GM12878 (cell line): ENCODE results near the gene MRPS18A. TPM values are rescaled to one million over a fixed set of nuclear protein-coding genes. Genes with fewer than 3 reads are reported as not detected.
A peak's percentile ranks its signal among the peaks of the same experiment; 100 is the strongest.

Experiments used
- BACH1 ChIP-seq: fragments of 450-650 bp; IDR thresholded peaks from 2 replicates; pipeline ENCODE4 v1.6.1; 2017; ENCODE audit warnings: mild to moderate bottlenecking, borderline replicate concordance
- BHLHE40 ChIP-seq, 2 experiments: fragments of 450-650 bp in 1 of 2; IDR thresholded peaks; 2 replicates each; pipeline ENCODE4 v1.6.1; 2011 to 2017; ENCODE audit warnings: low read depth in 2 of 2, borderline replicate concordance in 1 of 2, improper control_type of control experiment in 1 of 2, low read length in 1 of 2, mild to moderate bottlenecking in 1 of 2
- BMI1 ChIP-seq: fragments of 450-650 bp; IDR thresholded peaks from 2 replicates; pipeline ENCODE4 v1.6.1; 2016; ENCODE audit warnings: mild to moderate bottlenecking, moderate library complexity, borderline replicate concordance
- CREB1 ChIP-seq: IDR thresholded peaks from 2 replicates; pipeline ENCODE4 v1.6.1; 2012; ENCODE audit warnings: low read depth, mild to moderate bottlenecking, inconsistent platforms
- ESRRA ChIP-seq: IDR thresholded peaks from 2 replicates; pipeline ENCODE4 v1.6.1; 2012; ENCODE audit warnings: mild to moderate bottlenecking, low read length, improper control_type of control experiment
- FOS ChIP-seq: IDR thresholded peaks from 3 replicates; pipeline ENCODE4 v1.6.1; 2011; ENCODE audit warnings: borderline replicate concordance; ENCODE audit not compliant: insufficient read length; ENCODE audit errors: extremely low read depth
- NR2C1 ChIP-seq: fragments of 450-650 bp; IDR thresholded peaks from 2 replicates; pipeline ENCODE4 v1.6.1; 2017; ENCODE audit warnings: antibody characterized with exemption, mild to moderate bottlenecking, moderate library complexity
- NR2C2 ChIP-seq: IDR thresholded peaks from 2 replicates; pipeline ENCODE4 v1.6.1; 2011; ENCODE audit warnings: borderline replicate concordance, low read depth; ENCODE audit not compliant: control insufficient read depth, insufficient read length
- POLR2A ChIP-seq: IDR thresholded peaks from 2 replicates; pipeline ENCODE4 v1.6.1; 2011; ENCODE audit warnings: low read depth, mild to moderate bottlenecking, low read length
- RCOR1 ChIP-seq: conservative IDR thresholded peaks from 2 replicates; pipeline ENCODE4 v1.6.1; 2012; ENCODE audit warnings: low read depth, low read length, improper control_type of control experiment
- SPI1 ChIP-seq: IDR thresholded peaks from 2 replicates; pipeline ENCODE4 v1.6.1; 2011; ENCODE audit warnings: low read depth, mild to moderate bottlenecking, low read length, moderate library complexity, borderline replicate concordance; ENCODE audit not compliant: insufficient read depth
- SREBF2 ChIP-seq: IDR thresholded peaks from 2 replicates; pipeline ENCODE4 v1.6.1; 2012; ENCODE audit warnings: mild to moderate bottlenecking, low read length
- STAT1 ChIP-seq: fragments of 450-650 bp; conservative IDR thresholded peaks from 2 replicates; pipeline ENCODE4 v1.6.1; 2014; ENCODE audit warnings: antibody characterized with exemption, mild to moderate bottlenecking
- TBL1XR1 ChIP-seq: IDR thresholded peaks from 2 replicates; pipeline ENCODE4 v1.6.1; 2012; ENCODE audit warnings: low read depth, low read length, improper control_type of control experiment
- YBX1 ChIP-seq: fragments of 450-650 bp; IDR thresholded peaks from 2 replicates; pipeline ENCODE4 v1.6.1; 2016; ENCODE audit warnings: antibody characterized with exemption
- ZZZ3 ChIP-seq: IDR thresholded peaks from 2 replicates; pipeline ENCODE4 v1.6.1; 2011; ENCODE audit warnings: low read depth; ENCODE audit not compliant: control insufficient read depth, insufficient read length
- polyA plus RNA-seq, 11 experiments: library from polyadenylated mRNA; depleted of rRNA in 4 of 11; unstranded in 6 of 11; stranded (reverse) in 5 of 11; fragments of >200 nt; fragmentation: Nextera tagmentation in 4 of 11; fragmentation: Illumina TruSeq in 1 of 11; extraction: Ambion mirVana in 4 of 11; extraction: Trizol in 1 of 11; gene quantifications; 1 replicate in 1 of 11; 2 replicates in 10 of 11; pipeline versions ENCODE4 v1.2.1 to v1.2.3, GENCODE V29; 2011 to 2016; ENCODE audit warnings: inconsistent platforms in 2 of 11, missing spikeins in 2 of 11, low read depth in 1 of 11
- total RNA-seq, 4 experiments: library from RNA; depleted of rRNA in 3 of 4; stranded (reverse); fragments of >200 nt in 3 of 4; fragmentation: Illumina TruSeq in 1 of 4; extraction: Trizol in 1 of 4; gene quantifications; 2 replicates each; pipeline versions ENCODE4 v1.2.1 to v1.2.3, GENCODE V29; 2013 to 2021
- TF ChIP-seq, protein P1 (sequence below): fragments of 450-650 bp; formaldehyde crosslinking; IDR thresholded peaks from 2 replicates; pipeline ENCODE4 v1.5.0; 2022; ENCODE audit warnings: mild to moderate bottlenecking, missing genetic modification characterization
- TF ChIP-seq, protein P2 (sequence below): fragments of 450-650 bp; conservative IDR thresholded peaks from 2 replicates; pipeline ENCODE4 v1.6.1; 2017; ENCODE audit warnings: mild to moderate bottlenecking, moderate library complexity
- TF ChIP-seq, protein P3 (sequence below): IDR thresholded peaks from 2 replicates; pipeline ENCODE4 v1.6.1; 2011; ENCODE audit warnings: mild to moderate bottlenecking, low read depth, low read length, moderate library complexity; ENCODE audit not compliant: insufficient replicate concordance
- TF ChIP-seq, protein P4 (sequence below): fragments of 450-650 bp; IDR thresholded peaks from 2 replicates; pipeline ENCODE4 v1.6.1; 2014; ENCODE audit warnings: mild to moderate bottlenecking

MRPS18A gene
- total and polyA plus RNA-seq, 10 of the 15 experiments (the other 5 are each of a cell fraction or from before 2014, with no cell fraction given): 66.3 to 158 (median 98.7) TPM

DNA sequence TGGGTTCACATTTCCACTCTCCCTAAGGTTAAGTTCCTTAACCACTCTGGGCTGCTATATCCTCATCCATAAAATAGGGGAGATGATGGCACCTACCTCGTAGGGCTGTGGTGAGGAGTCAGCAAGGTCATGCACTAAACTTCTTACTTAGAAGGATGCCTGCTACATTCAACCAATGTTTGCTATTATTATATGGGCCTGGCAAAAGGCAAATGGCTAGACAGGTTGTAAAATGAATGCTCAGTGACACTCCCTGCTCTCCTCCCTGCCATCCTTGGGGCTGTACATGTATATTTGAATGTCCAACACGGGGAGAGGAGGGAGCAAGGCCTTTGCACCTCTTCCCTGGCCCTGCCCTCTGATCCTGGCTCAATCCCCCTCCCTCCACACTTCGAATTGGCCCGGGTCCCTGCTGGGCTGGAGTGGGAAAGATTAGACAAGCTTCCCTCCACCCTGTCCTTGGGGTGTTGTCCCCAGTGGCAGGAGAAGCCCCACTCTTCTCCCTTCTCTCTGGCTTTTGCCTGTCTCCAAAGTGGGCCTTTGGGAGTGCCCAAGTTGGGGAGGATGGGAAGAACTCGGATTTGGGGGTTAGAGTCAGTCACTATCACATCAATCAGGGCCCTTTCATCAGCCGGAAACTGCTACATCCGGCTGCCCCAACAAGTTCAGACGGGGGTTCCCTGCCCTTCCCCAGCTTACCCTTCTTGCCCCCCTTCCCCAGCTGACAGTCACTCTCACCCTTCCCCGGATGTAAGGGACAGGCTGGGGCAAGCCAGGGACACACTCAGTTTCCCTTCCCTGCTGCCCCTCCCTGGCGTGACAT lies 46.1 kb upstream of the MRPS18A start (continued):
- TF ChIP-seq, protein P1, sequence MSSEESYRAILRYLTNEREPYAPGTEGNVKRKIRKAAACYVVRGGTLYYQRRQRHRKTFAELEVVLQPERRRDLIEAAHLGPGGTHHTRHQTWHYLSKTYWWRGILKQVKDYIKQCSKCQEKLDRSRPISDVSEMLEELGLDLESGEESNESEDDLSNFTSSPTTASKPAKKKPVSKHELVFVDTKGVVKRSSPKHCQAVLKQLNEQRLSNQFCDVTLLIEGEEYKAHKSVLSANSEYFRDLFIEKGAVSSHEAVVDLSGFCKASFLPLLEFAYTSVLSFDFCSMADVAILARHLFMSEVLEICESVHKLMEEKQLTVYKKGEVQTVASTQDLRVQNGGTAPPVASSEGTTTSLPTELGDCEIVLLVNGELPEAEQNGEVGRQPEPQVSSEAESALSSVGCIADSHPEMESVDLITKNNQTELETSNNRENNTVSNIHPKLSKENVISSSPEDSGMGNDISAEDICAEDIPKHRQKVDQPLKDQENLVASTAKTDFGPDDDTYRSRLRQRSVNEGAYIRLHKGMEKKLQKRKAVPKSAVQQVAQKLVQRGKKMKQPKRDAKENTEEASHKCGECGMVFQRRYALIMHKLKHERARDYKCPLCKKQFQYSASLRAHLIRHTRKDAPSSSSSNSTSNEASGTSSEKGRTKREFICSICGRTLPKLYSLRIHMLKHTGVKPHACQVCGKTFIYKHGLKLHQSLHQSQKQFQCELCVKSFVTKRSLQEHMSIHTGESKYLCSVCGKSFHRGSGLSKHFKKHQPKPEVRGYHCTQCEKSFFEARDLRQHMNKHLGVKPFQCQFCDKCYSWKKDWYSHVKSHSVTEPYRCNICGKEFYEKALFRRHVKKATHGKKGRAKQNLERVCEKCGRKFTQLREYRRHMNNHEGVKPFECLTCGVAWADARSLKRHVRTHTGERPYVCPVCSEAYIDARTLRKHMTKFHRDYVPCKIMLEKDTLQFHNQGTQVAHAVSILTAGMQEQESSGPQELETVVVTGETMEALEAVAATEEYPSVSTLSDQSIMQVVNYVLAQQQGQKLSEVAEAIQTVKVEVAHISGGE: no peak
- TF ChIP-seq SPI1 (no peak), POLR2A (peak; percentile 27; the same call in 1 of the 2 replicates), ZZZ3 (no peak), BHLHE40 (IDR thresholded peaks at IDR 0.05; ENCODE audit: borderline replicate concordance in 1 of 2, low read depth in 2 of 2, low read length in 1 of 2) (no peak; a peak in 1 of 4 replicates), SREBF2 (no peak), YBX1 (no peak), RCOR1 (no peak), BACH1 (no peak), CREB1 (peak; percentile 42; the same call in 1 of the 2 replicates), NR2C2 (no peak), BMI1 (no peak), STAT1 (no peak), NR2C1 (no peak), FOS (no peak), TBL1XR1 (no peak), ESRRA (no peak)
- TF ChIP-seq, protein P2, sequence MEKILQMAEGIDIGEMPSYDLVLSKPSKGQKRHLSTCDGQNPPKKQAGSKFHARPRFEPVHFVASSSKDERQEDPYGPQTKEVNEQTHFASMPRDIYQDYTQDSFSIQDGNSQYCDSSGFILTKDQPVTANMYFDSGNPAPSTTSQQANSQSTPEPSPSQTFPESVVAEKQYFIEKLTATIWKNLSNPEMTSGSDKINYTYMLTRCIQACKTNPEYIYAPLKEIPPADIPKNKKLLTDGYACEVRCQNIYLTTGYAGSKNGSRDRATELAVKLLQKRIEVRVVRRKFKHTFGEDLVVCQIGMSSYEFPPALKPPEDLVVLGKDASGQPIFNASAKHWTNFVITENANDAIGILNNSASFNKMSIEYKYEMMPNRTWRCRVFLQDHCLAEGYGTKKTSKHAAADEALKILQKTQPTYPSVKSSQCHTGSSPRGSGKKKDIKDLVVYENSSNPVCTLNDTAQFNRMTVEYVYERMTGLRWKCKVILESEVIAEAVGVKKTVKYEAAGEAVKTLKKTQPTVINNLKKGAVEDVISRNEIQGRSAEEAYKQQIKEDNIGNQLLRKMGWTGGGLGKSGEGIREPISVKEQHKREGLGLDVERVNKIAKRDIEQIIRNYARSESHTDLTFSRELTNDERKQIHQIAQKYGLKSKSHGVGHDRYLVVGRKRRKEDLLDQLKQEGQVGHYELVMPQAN: no peak
- TF ChIP-seq, protein P3, sequence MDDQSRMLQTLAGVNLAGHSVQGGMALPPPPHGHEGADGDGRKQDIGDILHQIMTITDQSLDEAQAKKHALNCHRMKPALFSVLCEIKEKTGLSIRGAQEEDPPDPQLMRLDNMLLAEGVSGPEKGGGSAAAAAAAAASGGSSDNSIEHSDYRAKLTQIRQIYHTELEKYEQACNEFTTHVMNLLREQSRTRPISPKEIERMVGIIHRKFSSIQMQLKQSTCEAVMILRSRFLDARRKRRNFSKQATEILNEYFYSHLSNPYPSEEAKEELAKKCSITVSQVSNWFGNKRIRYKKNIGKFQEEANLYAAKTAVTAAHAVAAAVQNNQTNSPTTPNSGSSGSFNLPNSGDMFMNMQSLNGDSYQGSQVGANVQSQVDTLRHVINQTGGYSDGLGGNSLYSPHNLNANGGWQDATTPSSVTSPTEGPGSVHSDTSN: peak; percentile 59
- TF ChIP-seq, protein P4, sequence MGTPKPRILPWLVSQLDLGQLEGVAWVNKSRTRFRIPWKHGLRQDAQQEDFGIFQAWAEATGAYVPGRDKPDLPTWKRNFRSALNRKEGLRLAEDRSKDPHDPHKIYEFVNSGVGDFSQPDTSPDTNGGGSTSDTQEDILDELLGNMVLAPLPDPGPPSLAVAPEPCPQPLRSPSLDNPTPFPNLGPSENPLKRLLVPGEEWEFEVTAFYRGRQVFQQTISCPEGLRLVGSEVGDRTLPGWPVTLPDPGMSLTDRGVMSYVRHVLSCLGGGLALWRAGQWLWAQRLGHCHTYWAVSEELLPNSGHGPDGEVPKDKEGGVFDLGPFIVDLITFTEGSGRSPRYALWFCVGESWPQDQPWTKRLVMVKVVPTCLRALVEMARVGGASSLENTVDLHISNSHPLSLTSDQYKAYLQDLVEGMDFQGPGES: no peak
